Left ventricle myocardium superior (tissue), 1 donor: Measurements from ENCODE around the gene LVRN. TPM values are rescaled to one million over a fixed set of nuclear protein-coding genes. Genes with fewer than 3 reads are reported as not detected.

Experiments
- ATAC-seq: fragments of 200-7000 bp; cut with Tn5 transposase; one replicate; pipeline ENCODE4 v1.9.1; 2020; ENCODE audit warnings: mild to moderate bottlenecking, moderate library complexity
- DNase-seq: peaks from one replicate; pipeline ENCODE4 v3.0.0-alpha.2; 2020
- intact Hi-C: fragments of 100-400 bp; cut with micrococcal nuclease; formaldehyde crosslinking; loops from one replicate; pipeline ENCODE4 v1.11.0; 2022
- total RNA-seq: library from RNA; stranded (reverse); fragmentation: NEBNext Ultra II Directional; extraction: Animal tissue kit (Norgen Biotek cat#: 25700); gene quantifications from one replicate; pipeline ENCODE4 v1.2.1, GENCODE V29; 2021
- donor health status: DM: no; HTN: yes; CAD: no; lungs with severe emphysema.

The LVRN gene
- total RNA-seq, 1 donor from 2014 or later: 0.59 TPM

- intact Hi-C loops: loop anchor here (10.0 kb wide), 1 partner anchor 183 kb away; no protein-coding TSS in a partner anchor
- ATAC-seq (no peak), DNase-seq (no peak)
Observed at GRCh38 chr5:116068028-116068632, 105.9 kb downstream of the LVRN start.

- ATAC-seq (no peak), DNase-seq (no peak)
- intact Hi-C loops: no loop called here
Observed at GRCh38 chr5:116071211-116071610, 108.9 kb downstream of the LVRN start.

DNA sequence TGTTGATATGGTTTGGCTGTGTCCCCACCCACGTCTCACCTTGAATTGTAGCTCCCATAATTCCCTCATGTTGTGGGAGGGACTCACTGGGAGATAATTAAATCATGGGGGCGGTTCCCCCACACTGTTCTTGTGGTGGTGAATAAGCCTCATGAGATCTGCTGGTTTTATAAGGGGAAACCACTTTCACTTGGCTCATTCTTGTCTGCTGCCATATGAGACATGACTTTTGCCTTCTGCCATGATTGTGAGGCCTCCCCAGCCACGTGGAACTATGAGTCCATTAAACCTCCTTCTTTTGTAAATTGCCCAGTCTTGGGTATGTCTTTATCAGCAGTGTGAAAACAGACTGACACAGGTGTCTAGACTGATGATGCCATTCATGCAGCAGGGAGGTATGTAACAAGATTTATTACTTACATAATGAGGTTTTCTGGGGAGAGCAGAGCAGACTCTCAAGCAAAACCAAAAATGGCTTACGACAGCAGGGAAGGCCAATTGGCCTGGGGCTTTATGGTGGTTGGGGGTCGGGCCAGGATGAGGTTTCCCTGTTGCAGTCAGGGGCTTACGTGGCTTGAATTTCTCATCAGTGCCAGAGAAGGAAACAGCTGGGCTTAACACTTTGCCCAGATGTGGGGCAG is 113.0 kb downstream of the LVRN start:
- ATAC-seq: no peak
- DNase-seq: no peak
- intact Hi-C loops: no loop called here

DNA sequence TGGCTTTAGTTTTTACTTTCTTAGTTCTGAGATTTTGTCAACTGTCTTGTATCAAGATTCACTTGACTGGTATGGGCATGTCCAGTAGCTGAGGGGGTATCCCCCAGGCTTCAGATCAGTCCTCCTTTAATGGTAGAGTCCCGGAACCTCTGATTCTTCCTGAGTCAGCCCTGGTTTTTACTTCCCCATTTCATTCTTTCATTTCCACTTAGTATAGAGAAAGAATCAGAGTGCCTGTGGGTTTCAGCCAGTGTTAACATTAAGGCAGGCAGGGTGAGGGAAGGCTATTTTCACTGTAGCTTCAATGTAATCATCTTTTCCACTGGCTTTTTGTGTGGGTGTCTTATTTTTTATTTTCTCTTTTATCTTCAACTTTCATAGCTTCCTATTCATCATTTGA is 114.2 kb downstream of the LVRN start:
- no peak for DNase-seq
- no peak for ATAC-seq
- intact Hi-C loops: no loop called here

Other genes starting within 250 kb of the LVRN start
- 5.4 TPM for gene CDO1, start 145.8 kb upstream of the LVRN start, total RNA-seq
- gene ATG12, start 120.9 kb upstream of the LVRN start, total RNA-seq: 23.6 TPM
- gene AP3S1, start 120.5 kb upstream of the LVRN start, total RNA-seq: 50.9 TPM
- gene ARL14EPL, start 70.0 kb downstream of the LVRN start, total RNA-seq: not detected
- 33.6 TPM for gene COMMD10, start 122.5 kb downstream of the LVRN start, total RNA-seq